NCI-H69 (cell line): Measurements from ENCODE around the gene STK31.
A peak's percentile ranks its signal among the peaks of the same experiment; 100 is the strongest.
"Not testable (repeated sequence)": the region's sequence is repeated elsewhere in the genome, so short reads cannot be mapped to it uniquely, and the experiment has no call there.

Source experiments
- DNase-seq: peaks from one replicate; lab custom pipeline; 2025; lab: John Stamatoyannopoulos, UW

The STK31 gene

DNA sequence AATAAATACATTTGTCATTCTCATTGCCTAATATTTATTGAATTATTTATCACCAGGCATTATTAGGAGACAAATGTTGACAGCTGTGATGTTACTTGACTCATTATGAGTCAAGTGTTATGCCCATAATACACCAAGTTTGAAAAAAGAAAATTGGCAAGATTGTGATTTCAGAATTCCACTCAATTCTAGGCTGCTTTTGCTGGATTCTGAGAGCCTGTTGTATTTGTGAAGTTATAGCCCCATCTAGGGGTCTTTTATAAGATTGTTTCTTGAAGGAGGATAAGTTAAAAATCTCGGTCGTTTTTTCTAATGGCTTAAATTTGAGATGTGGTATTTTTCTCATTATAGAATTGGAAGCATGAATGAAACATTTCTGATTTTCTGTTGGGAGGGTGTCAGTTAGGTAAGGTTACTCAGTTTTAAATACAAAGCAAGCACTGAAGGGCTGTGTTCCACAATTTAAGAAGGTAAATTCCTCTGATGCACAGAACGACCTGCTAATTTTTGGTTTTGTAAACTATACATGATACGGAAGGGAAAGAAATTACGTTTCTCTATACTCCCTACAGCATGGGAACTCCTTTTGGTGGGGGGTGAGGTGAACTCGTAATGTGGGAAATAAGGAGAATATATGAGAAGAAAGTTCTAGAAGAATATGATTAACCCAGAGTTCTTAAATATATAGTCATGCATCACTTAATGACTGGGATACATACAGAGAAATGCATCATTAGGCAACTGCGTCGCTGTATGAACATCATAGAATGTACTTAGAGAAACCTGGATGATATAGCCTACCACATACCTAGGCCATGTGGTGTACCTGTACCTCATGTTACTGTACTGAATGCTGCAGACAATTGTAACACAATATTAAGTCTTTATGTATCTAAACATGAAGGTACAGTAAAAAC is 2.6 kb downstream of the STK31 start:
- DNase-seq = peak; percentile 71

DNA sequence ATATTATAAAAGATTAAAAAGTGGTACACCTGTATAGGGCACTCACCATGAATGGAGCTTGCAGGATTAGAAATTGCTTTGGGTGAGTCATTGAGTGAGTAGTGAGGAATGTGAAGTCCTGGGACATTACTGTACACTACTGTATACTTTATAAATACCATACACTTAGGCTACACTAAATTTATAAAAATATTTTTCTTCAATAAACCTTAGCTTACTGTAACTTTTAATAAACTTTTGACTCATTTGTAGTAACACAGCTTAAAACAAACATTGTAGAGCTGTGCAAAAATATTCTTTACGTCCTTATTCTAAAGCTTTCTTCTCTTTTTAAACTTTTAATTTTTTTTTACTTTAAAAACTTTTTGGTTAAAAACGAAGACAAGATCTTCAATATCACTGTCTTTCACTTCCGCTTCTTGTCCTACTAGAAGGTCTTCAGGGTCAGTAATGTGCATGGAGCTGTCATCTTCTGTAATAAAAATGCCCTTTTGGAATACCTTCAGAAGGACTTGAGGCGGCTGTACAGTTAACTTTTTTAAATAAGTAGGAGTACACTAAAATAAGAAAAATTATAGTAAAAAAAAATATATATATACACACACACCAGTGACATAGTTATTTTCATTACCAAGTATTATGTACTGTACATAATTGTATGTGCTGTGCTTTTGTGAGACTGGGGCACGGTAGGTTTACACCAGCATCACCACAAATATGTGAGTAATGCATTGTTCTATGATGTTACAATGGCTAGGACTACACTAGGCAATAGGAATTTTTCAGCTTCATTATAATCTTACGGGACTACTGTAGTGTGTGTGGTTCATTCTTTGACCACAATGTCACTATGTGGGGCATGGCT is 3.5 kb downstream of the STK31 start:
- no peak for DNase-seq

DNA sequence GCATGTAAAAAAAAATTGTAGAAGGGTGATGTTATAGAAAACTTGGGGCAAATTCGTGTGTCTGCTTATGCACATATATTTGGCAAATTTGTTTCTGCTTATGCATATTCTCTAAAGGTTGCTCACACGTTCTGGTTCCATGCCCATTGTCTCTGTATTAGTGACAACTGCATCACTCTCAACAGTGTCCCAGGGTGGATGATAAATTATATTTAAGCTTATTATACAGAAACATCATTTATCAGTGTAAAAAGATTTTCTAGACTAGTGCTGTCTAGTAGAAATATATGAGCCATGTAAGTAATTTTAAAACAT is 4.1 kb downstream of the STK31 start:
- no peak for DNase-seq

DNA sequence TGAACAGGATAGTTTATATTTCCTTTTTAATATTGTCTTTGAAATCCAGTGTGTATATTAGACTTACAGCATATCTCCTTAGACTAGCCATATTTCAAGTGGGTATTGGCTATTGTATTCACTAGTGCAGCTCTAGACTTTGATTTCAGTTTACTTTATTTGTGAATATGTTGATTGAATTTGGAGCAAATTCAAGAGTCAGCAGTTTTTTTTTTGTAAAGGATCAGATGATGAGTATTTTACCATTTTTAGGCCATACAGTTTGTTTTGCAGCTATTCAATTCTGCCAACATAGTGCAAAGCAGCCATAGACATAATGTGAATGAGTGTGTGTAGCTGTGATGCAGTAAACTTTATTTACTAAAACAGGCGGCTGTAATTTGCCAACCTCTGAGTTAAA is 4.6 kb downstream of the STK31 start:
- DNase-seq = no peak

DNA sequence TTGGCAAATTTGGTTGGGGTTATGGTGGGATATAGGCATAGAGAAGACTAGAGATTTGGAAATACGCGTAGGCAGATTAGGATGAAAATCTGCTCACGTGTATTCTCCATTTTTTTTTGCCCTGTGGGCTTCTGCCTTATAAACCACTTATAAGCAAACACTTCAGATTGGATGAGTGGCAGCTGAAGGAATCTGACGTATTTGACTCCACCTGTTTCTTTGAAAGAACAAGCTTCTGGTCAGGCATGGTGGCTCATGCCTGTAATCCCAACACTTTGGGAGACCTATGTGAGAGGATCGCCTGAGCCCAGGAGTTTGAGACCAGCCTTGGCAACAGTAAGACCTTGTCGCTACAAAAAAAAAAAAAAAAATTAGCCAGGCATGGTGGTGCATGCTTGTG is 5.1 kb downstream of the STK31 start:
- no peak for DNase-seq

DNA sequence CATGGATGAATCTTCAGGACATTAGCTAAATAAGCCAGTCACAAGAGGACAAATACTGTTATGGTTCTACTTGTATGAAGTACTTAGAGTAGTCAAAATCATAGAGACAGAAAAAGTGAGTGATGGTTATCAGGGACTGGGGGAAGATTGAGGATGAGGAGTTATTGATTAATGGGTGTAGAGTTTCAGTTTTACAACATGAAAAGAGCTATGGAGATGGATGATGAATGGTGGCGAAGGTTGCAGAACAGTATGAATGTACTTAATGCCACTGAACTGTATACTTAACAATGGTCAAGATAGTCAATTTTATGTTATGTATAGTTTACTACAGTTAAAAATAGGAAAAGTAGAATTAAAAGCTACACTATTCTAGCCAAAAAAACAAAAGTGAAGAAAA is 7.8 kb downstream of the STK31 start:
- DNase-seq = no peak

DNA sequence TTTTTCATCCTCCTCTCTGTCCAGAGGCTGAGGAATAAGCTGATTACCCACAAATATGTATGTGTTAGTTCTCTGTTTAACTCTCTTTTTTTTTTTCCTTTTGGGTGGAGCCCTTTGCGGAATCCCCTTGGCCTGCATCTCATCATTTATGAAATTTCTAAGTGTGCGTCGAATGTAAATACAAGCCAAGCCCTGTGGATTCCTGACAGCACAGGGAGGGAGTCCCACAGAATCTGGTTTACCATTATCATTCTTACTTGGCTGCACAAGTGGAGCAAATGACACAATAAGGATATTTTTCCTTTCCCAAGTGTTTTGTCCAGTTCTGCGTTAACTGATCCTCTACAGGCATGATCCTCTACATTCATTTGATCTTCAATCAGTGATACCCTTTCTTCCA is 11.4 kb downstream of the STK31 start:
- DNase-seq = no peak

DNA sequence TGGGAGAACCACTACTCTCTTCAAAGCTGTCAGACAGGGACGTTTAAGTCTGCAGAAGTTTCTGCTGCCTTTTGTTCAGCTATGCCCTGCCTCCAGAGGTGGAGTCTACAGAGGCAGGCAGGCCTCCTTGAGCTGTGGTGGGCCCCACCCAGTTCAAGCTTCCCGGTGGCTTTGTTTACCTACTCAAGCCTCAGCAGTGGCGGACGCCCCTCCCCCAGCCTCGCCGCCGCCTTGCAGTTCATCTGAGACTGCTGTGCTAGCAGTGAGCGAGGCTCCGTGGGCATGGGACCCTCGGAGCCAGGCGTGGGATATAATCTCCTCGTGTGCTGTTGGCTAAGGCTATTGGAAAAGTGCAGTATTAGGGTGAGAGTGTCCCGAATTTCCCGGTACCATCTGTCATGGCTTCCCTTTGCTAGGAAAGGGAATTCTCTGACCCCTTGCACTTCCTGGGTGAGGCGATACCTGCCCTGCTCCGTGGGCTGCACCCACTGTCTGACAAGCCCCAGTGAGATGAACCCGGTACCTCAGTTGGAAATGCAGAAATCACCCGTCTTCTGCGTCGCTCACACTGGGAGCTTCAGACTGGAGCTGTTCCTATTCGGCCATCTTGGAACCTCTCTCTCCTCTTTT is 12.7 kb downstream of the STK31 start:
- not testable (repeated sequence) for DNase-seq

DNA sequence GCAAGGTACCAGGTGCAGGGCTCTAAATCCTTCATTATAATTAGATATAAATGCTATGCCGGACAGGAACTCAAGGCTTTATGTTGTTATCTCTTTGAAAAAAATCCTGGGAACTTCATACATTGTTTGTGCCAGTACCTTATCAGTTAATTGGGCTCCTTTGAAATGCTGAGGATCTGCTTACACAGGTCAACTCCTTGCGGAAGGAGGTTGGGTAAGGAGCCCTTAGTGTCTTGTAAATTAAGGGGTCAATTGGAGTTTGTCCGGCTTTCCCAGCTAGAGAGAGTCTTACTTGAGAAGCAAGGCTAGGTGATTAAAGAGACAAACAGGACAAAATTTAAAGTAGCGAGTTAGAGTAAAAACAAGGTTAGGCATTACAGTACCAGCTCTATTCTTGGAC is 14.1 kb downstream of the STK31 start:
- DNase-seq = not testable (repeated sequence)

DNA sequence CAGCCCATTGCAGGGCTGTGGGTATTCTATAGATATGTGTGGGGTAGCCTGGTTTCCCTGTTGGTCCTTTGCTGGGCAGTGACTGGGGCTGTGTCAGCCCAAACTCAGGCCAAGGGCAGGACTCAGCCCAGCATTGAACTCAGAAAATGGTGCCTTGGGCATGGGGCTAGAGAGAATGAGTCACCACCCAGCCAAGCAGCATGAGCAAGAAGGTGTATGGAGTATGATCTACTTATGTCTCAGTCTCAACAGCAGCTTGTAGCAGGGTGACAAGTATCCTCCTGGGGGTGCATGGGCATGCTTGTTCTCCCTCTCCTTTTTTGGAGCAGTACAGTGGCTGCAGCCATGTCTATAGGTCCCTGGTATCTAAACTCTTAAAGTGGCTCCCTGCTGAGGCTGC is 32.0 kb downstream of the STK31 start:
- no peak for DNase-seq

DNA sequence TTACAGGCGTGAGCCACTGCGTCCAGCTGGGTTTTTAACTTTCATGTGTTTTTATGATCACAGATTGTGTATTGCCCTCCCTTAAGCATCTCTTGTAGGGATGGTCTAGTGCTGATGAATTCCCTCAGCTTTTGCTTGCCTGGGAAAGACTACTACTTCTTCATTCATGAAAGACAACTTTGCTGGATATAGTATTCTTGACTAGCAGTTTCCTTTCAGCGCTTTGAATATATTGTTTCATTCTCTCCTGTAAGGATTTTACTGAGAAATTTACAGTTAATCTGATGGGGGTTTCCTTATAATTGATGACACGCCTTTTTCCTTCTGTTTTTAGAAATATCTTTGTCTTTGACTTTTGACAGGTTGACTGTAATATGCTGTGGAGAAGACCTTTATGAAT is 33.2 kb downstream of the STK31 start:
- no peak for DNase-seq

DNA sequence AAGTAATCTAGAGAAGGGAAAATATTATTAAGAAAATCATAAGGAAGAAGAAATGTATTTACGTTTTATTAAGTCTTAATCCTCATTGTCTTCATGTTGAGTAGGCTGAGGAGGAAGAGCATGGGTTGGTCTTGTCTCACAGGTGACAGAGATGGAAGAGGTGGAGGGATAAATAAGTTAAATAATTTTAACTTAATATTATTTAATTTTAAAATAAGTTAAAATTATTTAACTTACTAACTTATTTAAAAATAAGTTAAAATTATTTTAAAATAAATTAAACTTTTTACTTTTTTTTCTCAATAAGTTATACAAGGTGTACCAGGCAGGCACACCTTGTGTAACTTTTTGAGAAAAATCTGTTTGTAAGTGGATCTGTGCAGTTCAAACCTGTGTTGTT is 36.6 kb downstream of the STK31 start:
- DNase-seq = no peak

DNA sequence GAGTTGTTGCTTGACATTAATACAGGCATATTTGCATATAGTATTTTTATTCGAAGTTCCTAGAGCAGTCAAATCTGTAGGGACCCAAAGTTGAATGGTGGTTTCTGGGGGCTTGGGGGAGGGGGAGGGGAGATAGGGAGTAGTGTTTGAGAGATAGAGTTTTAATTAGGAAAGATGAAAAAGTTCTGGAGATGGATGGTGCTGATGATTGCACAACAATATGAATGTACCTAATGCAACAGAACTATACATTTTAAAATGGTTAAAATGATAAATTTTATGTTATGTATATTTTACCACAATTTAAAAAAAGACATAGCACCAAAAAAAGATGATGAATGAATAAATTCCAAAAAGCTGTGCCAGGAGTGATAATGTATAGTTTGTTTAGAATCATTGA is 41.8 kb downstream of the STK31 start:
- DNase-seq = no peak

DNA sequence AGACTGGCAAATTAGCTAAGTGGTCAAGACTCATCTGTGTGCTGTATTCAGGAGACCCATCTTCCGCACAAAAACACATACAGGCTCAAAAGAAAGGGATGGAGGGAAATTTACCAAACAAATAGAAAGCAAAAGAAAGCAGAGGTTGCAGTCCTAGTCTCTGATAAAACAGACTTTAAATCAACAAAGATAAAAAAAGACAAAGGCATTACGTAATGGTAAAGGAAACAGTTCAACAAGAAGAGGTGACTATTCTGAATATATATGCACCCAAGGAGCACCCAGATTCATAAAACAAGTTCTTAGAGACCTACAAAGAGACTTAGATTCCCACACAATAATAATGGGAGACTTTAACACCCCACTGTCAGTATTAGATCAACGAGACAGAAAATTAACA is 48.8 kb downstream of the STK31 start:
- not testable (repeated sequence) for DNase-seq

DNA sequence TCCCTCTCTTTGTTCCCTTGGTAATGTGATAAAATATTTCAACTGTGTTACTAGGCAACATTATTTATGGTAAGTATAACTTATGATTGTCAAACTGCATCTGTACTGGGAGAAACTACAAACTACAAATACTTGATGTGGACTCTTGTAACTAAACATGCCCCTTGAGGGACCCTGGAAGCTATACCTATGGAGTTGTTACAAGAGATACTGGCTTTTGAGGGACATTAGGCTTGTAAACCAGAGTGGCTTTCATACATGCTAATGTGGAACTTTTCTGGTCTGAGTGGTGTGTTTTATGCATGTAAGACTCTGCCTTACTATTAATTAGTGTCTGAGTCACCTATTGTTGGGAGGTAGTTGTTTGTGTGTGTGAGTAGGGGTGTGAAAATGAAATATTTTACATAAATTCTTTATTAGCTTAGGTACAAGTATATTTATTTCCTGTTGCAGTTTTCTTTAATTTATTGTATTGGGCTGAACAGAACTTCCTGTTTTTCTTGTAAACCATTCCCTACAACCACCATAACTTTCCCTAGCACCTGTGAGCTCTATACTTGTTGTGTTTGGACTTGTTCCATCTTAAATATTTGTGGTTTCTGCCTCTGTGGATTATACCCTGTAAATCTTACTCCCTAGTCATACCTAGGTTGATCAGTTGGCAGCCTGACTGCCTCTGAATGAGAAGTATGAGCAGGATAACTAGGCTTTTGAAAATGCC is 49.8 kb downstream of the STK31 start:
- DNase-seq = peak; percentile 60

DNA sequence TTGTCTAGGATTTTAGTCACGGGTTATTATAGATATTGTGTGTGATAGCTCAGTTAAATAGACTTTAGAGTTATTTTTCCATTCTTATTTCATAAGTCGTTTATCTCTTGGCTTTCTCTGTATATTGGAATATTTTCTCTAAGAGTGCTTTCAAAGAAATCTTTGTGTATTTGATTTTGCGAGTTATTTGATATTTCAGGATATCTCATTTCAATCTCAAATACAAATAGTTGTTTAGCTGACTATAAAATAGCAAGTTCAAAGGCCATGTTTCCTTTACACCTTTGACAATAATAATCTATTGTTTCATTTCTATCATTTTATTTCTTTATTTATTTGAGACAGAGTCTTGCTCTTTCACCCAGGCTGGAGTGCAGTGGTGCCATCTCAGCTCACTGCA is 55.9 kb downstream of the STK31 start:
- no peak for DNase-seq

DNA sequence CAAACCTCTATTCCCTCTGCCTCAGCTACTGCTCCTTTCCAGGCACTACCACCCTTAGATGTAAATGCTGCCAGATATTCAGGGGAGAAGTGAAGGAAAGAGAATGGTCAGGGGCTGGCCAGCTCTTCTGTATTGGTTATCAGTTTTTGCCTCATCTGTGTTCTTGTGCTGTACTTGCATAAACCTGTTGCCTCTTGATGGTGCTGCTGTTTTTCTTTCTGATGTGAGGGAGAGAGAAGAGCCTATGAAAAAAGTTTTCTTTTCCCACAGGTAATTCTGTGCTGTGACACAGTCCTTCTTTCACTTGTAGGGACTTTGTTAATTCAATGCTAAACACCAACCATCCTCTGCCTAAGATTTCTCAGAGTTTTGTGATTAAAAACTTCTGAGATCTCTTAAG is 57.5 kb downstream of the STK31 start:
- no peak for DNase-seq

DNA sequence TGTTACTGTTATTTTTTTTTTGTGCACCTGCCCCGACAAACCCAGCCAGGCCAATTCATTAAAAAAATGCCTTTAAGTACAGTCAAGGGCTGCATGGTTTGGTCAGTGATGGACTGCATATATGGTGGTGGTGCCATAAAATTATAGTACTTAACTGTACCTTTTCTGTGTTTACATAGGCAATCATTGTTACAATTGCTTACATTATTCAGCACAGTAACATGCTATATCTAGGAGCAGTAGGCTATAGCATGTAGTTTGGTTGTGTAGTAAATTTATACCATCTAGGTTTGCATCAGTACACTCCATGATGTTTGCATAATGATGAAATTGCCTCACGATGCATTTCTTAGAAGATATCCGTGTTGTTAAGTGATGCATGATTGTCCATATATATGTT is 58.0 kb downstream of the STK31 start:
- no peak for DNase-seq

DNA sequence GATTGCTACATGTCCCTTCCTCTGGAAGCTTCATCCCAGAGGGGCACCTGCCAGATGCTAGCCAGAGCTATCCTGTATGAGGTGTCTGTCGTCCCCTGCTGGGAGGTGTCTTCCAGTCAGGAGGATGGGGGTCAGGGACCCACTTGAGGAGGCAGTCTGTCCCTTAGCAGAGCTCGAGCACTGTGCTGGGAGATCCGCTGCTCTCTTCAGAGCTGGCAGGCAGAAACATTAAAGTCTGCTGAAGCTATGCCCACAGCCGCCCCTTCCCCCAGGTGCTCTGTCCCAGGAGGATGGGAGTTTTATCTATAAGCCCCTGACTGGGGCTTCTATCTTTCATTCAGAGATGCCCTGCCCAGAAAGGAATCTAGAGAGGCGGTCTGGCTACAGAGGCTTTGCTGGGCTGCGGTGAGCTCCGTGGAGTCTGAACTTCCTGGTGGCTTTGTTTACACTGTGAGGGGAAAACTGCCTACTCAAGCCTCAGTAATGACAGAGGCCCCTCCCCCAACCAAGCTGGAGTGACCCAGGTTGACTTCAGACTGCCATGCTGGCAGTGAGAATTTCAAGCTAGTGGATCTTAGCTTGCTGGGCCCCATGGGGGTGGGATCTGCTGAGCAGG is 69.3 kb downstream of the STK31 start:
- DNase-seq = not testable (repeated sequence)

DNA sequence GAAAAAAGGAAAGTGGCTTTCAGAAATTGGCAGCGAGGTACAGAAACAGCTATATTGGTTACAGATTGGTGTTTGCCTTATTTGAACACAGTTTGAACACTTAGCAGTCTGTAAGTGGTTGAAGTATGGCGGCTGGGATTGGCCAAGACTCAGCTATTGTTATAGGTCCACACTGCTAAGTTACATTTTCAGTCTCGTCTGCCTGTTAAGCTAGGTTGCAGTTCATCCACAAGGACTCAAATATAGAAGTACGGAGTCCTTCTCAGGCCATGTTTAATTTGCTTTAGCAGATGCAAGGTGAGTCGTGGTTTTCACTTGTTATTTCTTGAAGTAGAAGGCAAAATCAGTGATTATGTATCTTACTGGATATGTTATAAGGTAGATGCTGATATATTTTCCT is 73.1 kb downstream of the STK31 start:
- DNase-seq = no peak

DNA sequence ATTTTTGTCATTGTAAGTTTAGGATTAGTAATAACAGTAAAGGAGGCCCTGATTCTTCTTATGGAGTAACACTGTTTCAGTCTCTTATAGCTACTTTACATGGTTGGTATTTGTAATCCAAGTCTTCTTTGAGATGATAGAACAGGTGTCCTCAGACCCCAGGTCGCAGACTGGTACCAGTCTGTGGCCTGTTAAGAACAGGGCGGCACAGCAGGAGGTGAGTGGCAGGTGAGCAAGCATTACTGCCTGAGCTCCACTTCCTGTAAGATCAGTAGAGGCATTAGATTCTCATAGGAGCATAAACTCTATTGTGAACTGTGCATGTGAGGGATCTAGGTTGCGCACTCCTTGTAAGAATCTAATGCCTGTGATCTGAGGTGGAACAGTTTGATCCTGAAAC is 77.3 kb downstream of the STK31 start:
- peak; percentile 73 for DNase-seq

DNA sequence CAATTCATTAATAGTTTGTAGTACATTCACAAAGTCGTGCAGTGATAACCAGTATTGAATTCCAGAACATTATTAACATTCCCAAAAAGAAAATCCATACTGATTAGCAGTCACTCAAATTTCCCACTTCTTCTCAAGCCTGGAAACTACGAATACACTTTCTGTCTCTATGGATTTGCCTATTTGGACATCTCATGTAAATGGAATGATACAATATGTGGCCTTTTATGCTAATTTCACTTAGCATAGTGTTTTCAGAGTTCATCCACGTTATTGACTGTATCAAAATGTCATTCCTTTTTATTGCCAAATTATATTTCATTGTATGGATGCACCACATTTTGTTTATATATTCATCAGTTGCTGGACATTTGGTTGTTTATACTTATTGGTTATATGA is 78.8 kb downstream of the STK31 start:
- no peak for DNase-seq
